ENCODE results near the gene DCK. TPM values are rescaled to one million over a fixed set of nuclear protein-coding genes. Genes with fewer than 3 reads are reported as not detected.

The DCK gene
- total and polyA plus RNA-seq, 9 of the 15 experiments (the other 6 are each of a cell fraction or from before 2014, with no cell fraction given) = 11.3 to 25.8 (median 19.6) TPM

- TF ChIP-seq KLF1 (tag; IDR thresholded peaks at IDR 0.05) (peak; percentile 94), IRF2 (CRISPR knock-in tag; IDR thresholded peaks at IDR 0.05) (no peak), VEZF1 (CRISPR knock-in tag; IDR thresholded peaks at IDR 0.05) (peak; percentile 89), FOXA1 (IDR thresholded peaks at IDR 0.05; ENCODE audit: borderline replicate concordance) (no peak), MTA2 (IDR thresholded peaks at IDR 0.05; ENCODE audit: low read depth) (no peak), SMARCE1 (IDR thresholded peaks at IDR 0.05) (no peak), ZNF324 (CRISPR knock-in tag; IDR thresholded peaks at IDR 0.05) (no peak), CBX8 (IDR thresholded peaks at IDR 0.05; ENCODE audit: borderline replicate concordance, extremely low read depth, low read depth, low read length, poor library complexity, severe bottlenecking) (no peak), LCOR (CRISPR knock-in tag; IDR thresholded peaks at IDR 0.05) (no peak; the same call in 1 of the 2 replicates), TRIM25 (IDR thresholded peaks at IDR 0.05; ENCODE audit: borderline replicate concordance) (no peak), ZKSCAN1 (IDR thresholded peaks at IDR 0.05; ENCODE audit: low read depth, low read length) (peak; percentile 44; the same call in 1 of the 2 replicates), FOXJ3 (CRISPR knock-in tag; IDR thresholded peaks at IDR 0.05) (no peak), AFF1 (IDR thresholded peaks at IDR 0.05; ENCODE audit: low read depth in 1 of 2, partially characterized antibody in 2 of 2) (peak in 1 of 2 experiments; percentile 27), KHSRP (IDR thresholded peaks at IDR 0.05) (no peak), ADNP (tag; IDR thresholded peaks at IDR 0.05) (no peak), SNRNP70 (optimal IDR thresholded peaks at IDR 0.05; ENCODE audit: low read depth, low read length) (no peak)
These were observed at the start of gene DCK (continued) for GRCh38 chr4:70993181-70994068.
